GM12864 (cell line): ENCODE data around the gene CLN6.

Experiments
- DNase-seq: peaks from one replicate; pipeline ENCODE4 v3.0.0-alpha.2; 2011; ENCODE audit warnings: low read depth
- H3K4me3 ChIP-seq: 2 replicates; pipeline ENCODE4 v1.5.1; 2011; ENCODE audit warnings: mild to moderate bottlenecking, low read depth, low read length, control low read depth
- TF ChIP-seq, protein P1 (sequence below): IDR thresholded peaks from 2 replicates; pipeline ENCODE4 v1.5.1; 2011; ENCODE audit warnings: low read depth, mild to moderate bottlenecking, moderate library complexity, low read length, control low read depth, inconsistent platforms; ENCODE audit errors: missing control alignments

Gene CLN6

DNA sequence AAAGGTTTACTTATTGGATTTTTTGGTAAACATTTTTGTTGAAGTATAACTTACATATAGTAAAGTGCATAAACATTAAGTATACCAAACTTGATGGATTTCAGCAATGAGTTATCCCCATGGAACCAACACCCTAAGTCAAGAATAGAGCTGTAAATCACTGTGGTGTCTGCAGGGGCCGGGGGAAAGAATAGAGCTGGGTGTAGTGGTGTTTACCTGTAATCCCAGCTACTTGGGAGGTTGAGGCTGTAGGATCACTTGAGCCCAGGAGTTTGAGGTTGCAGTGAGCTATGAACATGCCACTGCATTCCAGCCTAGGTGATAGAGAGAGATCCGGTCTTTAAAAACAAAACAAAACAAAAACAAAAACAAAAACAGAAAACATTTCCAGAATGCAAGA lies 34.8 kb upstream of the CLN6 start:
- no peak overlapping the region for H3K4me3 ChIP-seq
- TF ChIP-seq, protein P1, sequence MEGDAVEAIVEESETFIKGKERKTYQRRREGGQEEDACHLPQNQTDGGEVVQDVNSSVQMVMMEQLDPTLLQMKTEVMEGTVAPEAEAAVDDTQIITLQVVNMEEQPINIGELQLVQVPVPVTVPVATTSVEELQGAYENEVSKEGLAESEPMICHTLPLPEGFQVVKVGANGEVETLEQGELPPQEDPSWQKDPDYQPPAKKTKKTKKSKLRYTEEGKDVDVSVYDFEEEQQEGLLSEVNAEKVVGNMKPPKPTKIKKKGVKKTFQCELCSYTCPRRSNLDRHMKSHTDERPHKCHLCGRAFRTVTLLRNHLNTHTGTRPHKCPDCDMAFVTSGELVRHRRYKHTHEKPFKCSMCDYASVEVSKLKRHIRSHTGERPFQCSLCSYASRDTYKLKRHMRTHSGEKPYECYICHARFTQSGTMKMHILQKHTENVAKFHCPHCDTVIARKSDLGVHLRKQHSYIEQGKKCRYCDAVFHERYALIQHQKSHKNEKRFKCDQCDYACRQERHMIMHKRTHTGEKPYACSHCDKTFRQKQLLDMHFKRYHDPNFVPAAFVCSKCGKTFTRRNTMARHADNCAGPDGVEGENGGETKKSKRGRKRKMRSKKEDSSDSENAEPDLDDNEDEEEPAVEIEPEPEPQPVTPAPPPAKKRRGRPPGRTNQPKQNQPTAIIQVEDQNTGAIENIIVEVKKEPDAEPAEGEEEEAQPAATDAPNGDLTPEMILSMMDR, result no peak
- DNase-seq, result no peak

DNA sequence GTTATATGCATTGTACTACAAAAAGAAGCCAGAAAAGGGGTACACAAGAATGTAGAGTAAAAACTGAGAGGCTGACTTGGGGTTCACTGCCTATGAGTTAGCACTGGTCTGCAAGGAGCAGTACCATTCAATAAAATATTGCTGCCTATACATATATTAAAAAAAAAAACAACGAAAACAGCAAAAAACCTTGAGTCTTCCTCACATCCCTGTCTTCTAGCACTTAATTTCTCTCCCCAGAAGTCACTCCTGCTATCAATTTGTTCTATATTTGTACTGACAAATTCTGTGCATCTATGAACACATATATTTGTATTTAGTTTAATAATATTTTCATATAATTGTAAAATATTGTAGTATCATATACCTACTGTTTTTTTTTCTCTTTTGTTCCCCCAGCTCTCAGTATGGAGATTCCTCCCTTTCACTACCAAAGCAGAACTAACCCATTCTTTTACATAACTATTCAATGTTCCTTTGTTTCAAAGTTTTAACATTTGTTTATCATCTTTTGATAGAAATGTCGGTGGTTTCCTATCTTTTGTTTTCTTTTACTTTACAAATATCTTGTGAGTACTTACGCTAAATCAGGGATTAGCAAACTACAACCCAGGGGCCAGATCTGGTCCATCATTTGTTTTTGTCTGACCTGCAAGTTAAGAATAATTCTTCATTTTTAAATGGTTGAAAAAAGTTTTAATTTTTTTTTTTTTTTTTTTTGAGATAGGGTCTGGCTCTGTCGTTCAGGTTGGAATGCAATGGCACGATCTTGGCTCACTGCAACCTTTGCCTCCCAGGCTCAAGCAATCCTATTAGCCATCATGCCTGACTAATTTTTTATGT lies 33.2 kb upstream of the CLN6 start:
- TF ChIP-seq, protein P1, result no peak
- no peak for DNase-seq
- no peak overlapping the region for H3K4me3 ChIP-seq

DNA sequence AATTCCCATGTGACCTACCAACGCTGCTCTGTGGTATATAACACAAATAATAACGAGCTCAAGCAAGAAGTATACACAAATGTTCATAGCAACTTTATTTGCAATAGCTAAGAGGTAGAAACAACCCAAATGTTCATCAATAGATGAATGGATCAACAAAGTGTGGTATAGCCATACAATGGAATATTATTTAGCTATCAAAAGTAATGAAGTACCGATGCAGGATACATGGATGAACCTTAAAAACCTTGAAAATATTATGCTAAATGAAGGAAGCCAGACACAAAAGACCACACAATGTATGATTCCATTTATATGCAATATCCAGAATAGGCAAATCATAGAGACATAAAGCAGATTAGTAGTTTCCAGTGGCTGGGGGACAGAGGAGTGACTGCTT lies 32.5 kb upstream of the CLN6 start:
- TF ChIP-seq, protein P1, result no peak
- H3K4me3 ChIP-seq, result no peak overlapping the region
- DNase-seq, result no peak

DNA sequence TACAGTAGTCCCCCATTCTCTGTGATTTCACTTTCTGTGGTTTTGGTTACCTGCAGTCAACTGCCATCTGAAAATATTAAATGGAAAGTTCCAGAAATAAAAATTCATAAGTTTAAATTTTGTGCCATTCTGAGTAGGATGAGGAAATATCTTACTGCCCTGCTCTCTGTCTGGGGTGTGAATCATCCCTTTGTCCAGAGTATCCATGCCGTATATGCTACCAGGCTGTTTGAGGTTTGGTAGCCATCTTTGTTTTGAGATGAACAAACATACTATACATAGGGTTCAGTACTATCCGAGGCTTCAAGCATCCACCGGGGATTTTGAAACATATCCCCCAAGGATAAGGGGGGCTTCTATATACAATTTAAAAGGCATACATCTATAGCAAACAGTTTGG lies 31.7 kb upstream of the CLN6 start:
- no peak overlapping the region for H3K4me3 ChIP-seq
- TF ChIP-seq, protein P1, result no peak
- DNase-seq, result no peak

DNA sequence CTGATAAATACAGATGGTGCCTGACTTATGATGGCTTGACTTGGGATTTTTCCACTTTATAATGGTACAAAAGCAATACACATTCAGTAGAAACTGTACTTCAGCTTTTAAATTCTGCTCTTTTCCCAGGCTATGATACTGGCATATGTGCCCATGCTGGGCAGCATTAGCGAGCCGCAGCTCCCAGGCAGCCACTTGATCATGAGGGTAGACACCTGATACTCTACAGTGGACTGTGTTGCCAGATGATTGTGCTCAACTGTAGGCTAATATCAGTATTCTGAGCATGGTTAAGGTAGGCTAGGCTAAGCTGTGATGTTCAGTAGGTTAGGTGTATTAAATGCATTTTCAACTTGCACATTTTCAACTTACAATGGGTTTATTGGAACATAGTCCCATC lies 30.4 kb upstream of the CLN6 start:
- TF ChIP-seq, protein P1, result no peak
- no peak for DNase-seq
- no peak overlapping the region for H3K4me3 ChIP-seq

DNA sequence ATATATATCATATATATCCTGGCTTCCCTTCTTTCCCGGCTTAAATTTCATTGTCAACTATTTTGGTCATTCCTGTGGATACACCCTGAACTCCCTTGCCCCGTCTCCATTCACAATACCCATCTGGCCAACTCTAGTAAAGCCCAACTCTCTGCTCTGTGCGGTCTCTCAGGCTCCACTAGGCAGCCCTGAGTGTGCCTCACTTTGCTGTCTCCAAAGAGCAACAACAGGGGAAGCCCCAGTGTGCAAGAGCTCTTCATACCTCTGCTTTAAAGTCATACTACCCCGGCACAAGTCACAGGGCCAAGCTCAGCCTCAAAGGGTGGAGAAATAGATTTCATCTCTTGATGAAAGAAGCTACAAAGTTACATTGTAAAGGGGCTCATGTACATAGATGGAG lies 29.2 kb upstream of the CLN6 start:
- H3K4me3 ChIP-seq, result no peak overlapping the region
- TF ChIP-seq, protein P1, result no peak
- DNase-seq, result no peak
